IPS-18a (cell line): Measurements from ENCODE around the gene CLASP2.
"Not testable (repeated sequence)": the region's sequence is repeated elsewhere in the genome, so short reads cannot be mapped to it uniquely, and the experiment has no call there.

Source experiments
- H3K27ac ChIP-seq: one replicate; pipeline ENCODE4 v1.5.1; 2013; ENCODE audit warnings: low read length
- H3K27me3 ChIP-seq: one replicate; pipeline ENCODE4 v1.6.1; 2013; ENCODE audit warnings: mild to moderate bottlenecking, low read length; ENCODE audit not compliant: control insufficient read depth, insufficient read depth
- H3K36me3 ChIP-seq: one replicate; pipeline ENCODE4 v1.6.1; 2013; ENCODE audit warnings: low read depth, low read length; ENCODE audit not compliant: control insufficient read depth
- H3K4me1 ChIP-seq: one replicate; pipeline ENCODE4 v1.6.1; 2013; ENCODE audit warnings: low read depth, low read length; ENCODE audit not compliant: control insufficient read depth
- H3K4me3 ChIP-seq: one replicate; pipeline ENCODE4 v1.5.1; 2013; ENCODE audit warnings: low read length
- H3K9ac ChIP-seq: one replicate; pipeline ENCODE4 v1.6.1; 2013; ENCODE audit warnings: mild to moderate bottlenecking, low read length, moderate library complexity
- H3K9me3 ChIP-seq: one replicate; pipeline ENCODE4 v1.6.1; 2013; ENCODE audit warnings: low read depth, low read length; ENCODE audit not compliant: control insufficient read depth

CLASP2 gene

GRCh38 chr3:33658621-33658990 is 59.4 kb downstream of the CLASP2 start:
- Histone ChIP-seq H3K9me3 (no peaks in the 10 kb centered on the region), H3K9ac (no peak overlapping the region), H3K36me3 (no peaks in the 10 kb centered on the region), H3K27ac (no peak overlapping the region), H3K27me3 (no peaks in the 10 kb centered on the region), H3K4me1 (peaks cover 36% of the 10 kb centered on the region), H3K4me3 (peak overlapping the region; percentile 51)

GRCh38 chr3:33658039-33658438 is 60.0 kb downstream of the CLASP2 start:
- Histone ChIP-seq H3K4me1 (peaks cover 36% of the 10 kb centered on the region), H3K9me3 (no peaks in the 10 kb centered on the region), H3K4me3 (no peak overlapping the region), H3K36me3 (no peaks in the 10 kb centered on the region), H3K27ac (no peak overlapping the region), H3K27me3 (no peaks in the 10 kb centered on the region), H3K9ac (no peak overlapping the region)

DNA sequence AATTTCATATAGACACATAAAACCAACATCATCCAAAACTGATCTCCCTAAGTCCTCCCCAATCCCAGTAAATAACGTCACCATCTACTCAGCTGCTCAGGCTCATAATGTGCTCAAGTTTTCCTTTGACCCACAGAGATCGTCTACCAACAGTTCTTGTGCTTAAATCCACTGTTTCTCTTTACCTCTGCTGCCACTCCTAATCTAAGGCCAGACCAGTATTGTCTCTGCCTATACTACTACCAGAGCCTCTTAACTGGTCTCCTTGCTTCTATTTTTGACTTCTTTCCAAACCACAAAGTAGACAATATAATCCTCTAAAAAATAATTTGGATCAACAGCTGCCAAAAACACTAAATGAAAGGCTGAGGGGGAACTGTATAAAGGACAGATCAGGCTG is 65.3 kb downstream of the CLASP2 start:
- no peak overlapping the region for H3K4me3 ChIP-seq
- peaks cover 14% of the 10 kb centered on the region for H3K4me1 ChIP-seq
- H3K9ac ChIP-seq = no peak overlapping the region
- no peak overlapping the region for H3K27ac ChIP-seq
- H3K9me3 ChIP-seq = no peaks in the 10 kb centered on the region
- no peaks in the 10 kb centered on the region for H3K36me3 ChIP-seq
- H3K27me3 ChIP-seq = no peaks in the 10 kb centered on the region

GRCh38 chr3:33651101-33651500 is 67.0 kb downstream of the CLASP2 start:
- H3K4me1 ChIP-seq = peaks cover 26% of the 10 kb centered on the region
- not testable (repeated sequence) for H3K27ac ChIP-seq, H3K9ac ChIP-seq

GRCh38 chr3:33650495-33650894 is 67.6 kb downstream of the CLASP2 start:
- no peak overlapping the region for H3K4me3 ChIP-seq
- peaks cover 29% of the 10 kb centered on the region for H3K4me1 ChIP-seq
- no peaks in the 10 kb centered on the region for H3K27me3 ChIP-seq
- no peak overlapping the region for H3K27ac ChIP-seq
- H3K9me3 ChIP-seq = no peaks in the 10 kb centered on the region
- H3K9ac ChIP-seq = no peak overlapping the region
- no peaks in the 10 kb centered on the region for H3K36me3 ChIP-seq

More at GRCh38 chr3:33651101-33651500, 67.0 kb downstream of the CLASP2 start:
- not testable (repeated sequence) for H3K27me3 ChIP-seq, H3K36me3 ChIP-seq, H3K4me3 ChIP-seq, H3K9me3 ChIP-seq

GRCh38 chr3:33648793-33649192 is 69.3 kb downstream of the CLASP2 start:
- Histone ChIP-seq H3K9ac (no peak overlapping the region), H3K27ac (no peak overlapping the region), H3K36me3 (no peaks in the 10 kb centered on the region), H3K4me3 (no peak overlapping the region), H3K9me3 (no peaks in the 10 kb centered on the region), H3K27me3 (no peaks in the 10 kb centered on the region), H3K4me1 (peaks cover 20% of the 10 kb centered on the region)

- no peak overlapping the region for H3K27ac ChIP-seq
- H3K9ac ChIP-seq = no peak overlapping the region
- H3K36me3 ChIP-seq = no peaks in the 10 kb centered on the region
- no peaks in the 10 kb centered on the region for H3K9me3 ChIP-seq
- H3K4me1 ChIP-seq = peaks cover 20% of the 10 kb centered on the region
- no peaks in the 10 kb centered on the region for H3K27me3 ChIP-seq
- H3K4me3 ChIP-seq = no peak overlapping the region
Measured at GRCh38 chr3:33646406-33646805, 71.6 kb downstream of the CLASP2 start.

GRCh38 chr3:33645060-33645647 is 72.9 kb downstream of the CLASP2 start:
- Histone ChIP-seq H3K4me3 (peak overlapping the region; percentile 42), H3K4me1 (peaks cover 20% of the 10 kb centered on the region), H3K9me3 (no peaks in the 10 kb centered on the region), H3K36me3 (no peaks in the 10 kb centered on the region), H3K9ac (peak overlapping the region; percentile 36), H3K27me3 (no peaks in the 10 kb centered on the region), H3K27ac (no peak overlapping the region)

DNA sequence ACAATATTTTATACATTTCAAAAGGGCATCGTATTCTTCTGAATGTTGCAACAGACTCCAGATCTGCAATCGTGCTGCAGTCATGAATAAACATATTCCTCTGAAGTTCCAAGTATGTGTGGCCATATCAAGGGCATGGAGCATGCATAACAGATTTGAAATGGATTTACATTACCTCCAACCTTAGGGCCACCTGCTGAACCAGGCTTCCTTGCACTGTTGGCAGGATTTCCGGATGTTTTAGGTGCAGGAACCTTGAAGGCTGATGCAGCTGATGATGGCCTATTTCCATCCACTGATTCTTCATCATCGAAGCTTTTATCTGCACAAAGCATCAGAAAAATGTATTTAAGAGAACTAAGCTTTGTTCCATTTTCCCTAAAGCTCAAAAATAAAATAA is 73.5 kb downstream of the CLASP2 start:
- Histone ChIP-seq H3K27ac (no peak overlapping the region), H3K27me3 (no peaks in the 10 kb centered on the region), H3K36me3 (no peaks in the 10 kb centered on the region), H3K4me1 (peaks cover 20% of the 10 kb centered on the region), H3K9me3 (no peaks in the 10 kb centered on the region), H3K9ac (no peak overlapping the region), H3K4me3 (no peak overlapping the region)

GRCh38 chr3:33642806-33643205 is 75.2 kb downstream of the CLASP2 start:
- peaks cover 20% of the 10 kb centered on the region for H3K4me1 ChIP-seq
- H3K4me3 ChIP-seq = no peak overlapping the region
- H3K36me3 ChIP-seq = no peaks in the 10 kb centered on the region
- no peaks in the 10 kb centered on the region for H3K27me3 ChIP-seq
- no peak overlapping the region for H3K27ac ChIP-seq
- no peak overlapping the region for H3K9ac ChIP-seq
- no peaks in the 10 kb centered on the region for H3K9me3 ChIP-seq

- Histone ChIP-seq H3K27me3 (no peaks in the 10 kb centered on the region), H3K36me3 (no peaks in the 10 kb centered on the region), H3K9me3 (no peaks in the 10 kb centered on the region), H3K9ac (no peak overlapping the region), H3K4me1 (peaks cover under 1% of the 10 kb centered on the region), H3K27ac (no peak overlapping the region), H3K4me3 (no peak overlapping the region)
Measured at GRCh38 chr3:33639889-33640288, 78.2 kb downstream of the CLASP2 start.

DNA sequence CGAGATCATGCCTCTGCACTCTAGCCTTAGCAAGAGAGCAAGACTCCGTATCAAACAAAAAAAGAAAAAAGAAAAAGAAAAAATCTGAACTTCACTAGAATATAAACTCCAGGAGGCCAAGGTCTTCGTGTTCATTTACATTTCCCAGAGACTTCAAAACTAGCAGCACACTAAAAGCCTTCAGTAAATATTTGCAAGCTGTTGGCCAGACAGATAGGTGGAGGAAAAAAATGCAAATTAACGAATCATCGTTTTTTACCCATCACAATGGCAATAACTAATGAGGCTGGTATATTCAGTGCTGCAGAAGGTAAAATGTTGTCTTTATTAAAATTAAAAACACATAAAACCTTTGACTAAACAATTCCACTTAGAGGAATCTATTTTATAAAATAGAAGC is 80.6 kb downstream of the CLASP2 start:
- Histone ChIP-seq H3K36me3 (no peaks in the 10 kb centered on the region), H3K4me1 (no peaks in the 10 kb centered on the region), H3K9me3 (no peaks in the 10 kb centered on the region), H3K27me3 (no peaks in the 10 kb centered on the region), H3K27ac (no peak overlapping the region), H3K9ac (no peak overlapping the region), H3K4me3 (no peak overlapping the region)
